Measurements from ENCODE around the gene NARS2. TPM values are rescaled to one million over a fixed set of nuclear protein-coding genes. Genes with fewer than 3 reads are reported as not detected.
"Not testable (repeated sequence)": the region's sequence is repeated elsewhere in the genome, so short reads cannot be mapped to it uniquely, and the experiment has no call there.

NARS2 gene
- polyA plus RNA-seq, 1 experiment = 18.4 TPM

- TF ChIP-seq, protein P1, sequence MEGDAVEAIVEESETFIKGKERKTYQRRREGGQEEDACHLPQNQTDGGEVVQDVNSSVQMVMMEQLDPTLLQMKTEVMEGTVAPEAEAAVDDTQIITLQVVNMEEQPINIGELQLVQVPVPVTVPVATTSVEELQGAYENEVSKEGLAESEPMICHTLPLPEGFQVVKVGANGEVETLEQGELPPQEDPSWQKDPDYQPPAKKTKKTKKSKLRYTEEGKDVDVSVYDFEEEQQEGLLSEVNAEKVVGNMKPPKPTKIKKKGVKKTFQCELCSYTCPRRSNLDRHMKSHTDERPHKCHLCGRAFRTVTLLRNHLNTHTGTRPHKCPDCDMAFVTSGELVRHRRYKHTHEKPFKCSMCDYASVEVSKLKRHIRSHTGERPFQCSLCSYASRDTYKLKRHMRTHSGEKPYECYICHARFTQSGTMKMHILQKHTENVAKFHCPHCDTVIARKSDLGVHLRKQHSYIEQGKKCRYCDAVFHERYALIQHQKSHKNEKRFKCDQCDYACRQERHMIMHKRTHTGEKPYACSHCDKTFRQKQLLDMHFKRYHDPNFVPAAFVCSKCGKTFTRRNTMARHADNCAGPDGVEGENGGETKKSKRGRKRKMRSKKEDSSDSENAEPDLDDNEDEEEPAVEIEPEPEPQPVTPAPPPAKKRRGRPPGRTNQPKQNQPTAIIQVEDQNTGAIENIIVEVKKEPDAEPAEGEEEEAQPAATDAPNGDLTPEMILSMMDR (IDR thresholded peaks at IDR 0.05; ENCODE audit: low read depth, low read length) = no peak
- Histone ChIP-seq H3K9me3 (ENCODE audit: control insufficient read depth, insufficient read depth, low read length) (no peaks in the 10 kb centered on the region), H3K27me3 (ENCODE audit: control insufficient read depth, insufficient read depth, low read length) (peaks cover 3% of the 10 kb centered on the region), H3K27ac (ENCODE audit: low read depth, low read length) (no peak overlapping the region), H3K4me3 (ENCODE audit: low read depth, low read length) (no peak overlapping the region)
- DNase-seq (ENCODE audit: low read depth, low spot score) = no peak
- POLR2A ChIA-PET = no interaction called here
- CTCF ChIA-PET = no interaction called here
Observed at GRCh38 chr11:78603792-78604191, 29.1 kb upstream of the NARS2 start.

DNA sequence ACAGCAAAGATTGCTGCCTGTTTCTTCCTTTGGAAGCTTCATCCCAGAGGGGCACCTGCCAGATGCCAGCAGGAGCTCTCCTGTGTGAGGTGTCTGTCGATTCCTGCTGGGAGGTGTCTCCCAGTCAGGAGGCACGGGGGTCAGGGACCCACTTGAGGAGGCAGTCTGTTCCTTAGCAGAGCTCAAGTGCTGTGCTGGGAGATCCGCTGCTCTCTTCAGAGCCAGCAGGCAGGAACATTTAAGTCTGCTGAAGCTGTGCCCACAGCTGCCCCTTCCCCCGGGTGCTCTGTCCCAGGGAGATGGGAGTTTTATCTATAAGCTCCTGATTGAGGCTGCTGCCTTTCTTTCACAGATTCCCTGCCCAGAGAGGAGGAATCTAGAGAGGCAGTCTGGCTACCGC, 28.1 kb upstream of the NARS2 start:
- H3K27me3 ChIP-seq (ENCODE audit: control insufficient read depth, insufficient read depth, low read length); H3K4me3 ChIP-seq (ENCODE audit: low read depth, low read length); POLR2A ChIA-PET; H3K27ac ChIP-seq (ENCODE audit: low read depth, low read length); DNase-seq (ENCODE audit: low read depth, low spot score); CTCF ChIA-PET; H3K9me3 ChIP-seq (ENCODE audit: control insufficient read depth, insufficient read depth, low read length): not testable (repeated sequence)

DNA sequence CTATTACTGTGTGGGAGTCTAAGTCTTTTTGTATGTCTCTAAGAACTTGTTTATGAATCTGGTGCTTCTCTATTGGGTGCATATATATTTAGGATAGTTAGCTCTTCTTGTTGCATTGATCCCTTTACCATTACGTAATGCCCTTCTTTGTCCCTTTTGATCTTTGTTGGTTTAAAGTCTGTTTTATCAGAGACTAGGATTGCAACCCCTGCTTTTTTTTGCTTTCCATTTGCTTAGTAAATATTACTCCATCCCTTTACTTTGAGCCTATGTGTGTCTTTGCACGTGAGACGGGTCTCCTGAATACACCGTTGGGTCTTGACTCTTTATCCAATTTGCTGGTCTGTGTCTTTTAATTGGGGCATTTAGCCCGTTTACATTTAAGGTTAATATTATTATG, 26.4 kb upstream of the NARS2 start:
- POLR2A ChIA-PET; CTCF ChIA-PET; H3K4me3 ChIP-seq (ENCODE audit: low read depth, low read length); DNase-seq (ENCODE audit: low read depth, low spot score); H3K9me3 ChIP-seq (ENCODE audit: control insufficient read depth, insufficient read depth, low read length); H3K27ac ChIP-seq (ENCODE audit: low read depth, low read length); H3K27me3 ChIP-seq (ENCODE audit: control insufficient read depth, insufficient read depth, low read length): not testable (repeated sequence)

- CTCF ChIA-PET; H3K9me3 ChIP-seq (ENCODE audit: control insufficient read depth, insufficient read depth, low read length); POLR2A ChIA-PET; H3K27ac ChIP-seq (ENCODE audit: low read depth, low read length); DNase-seq (ENCODE audit: low read depth, low spot score); H3K27me3 ChIP-seq (ENCODE audit: control insufficient read depth, insufficient read depth, low read length); H3K4me3 ChIP-seq (ENCODE audit: low read depth, low read length): not testable (repeated sequence)
Observed at GRCh38 chr11:78597579-78597978, 22.9 kb upstream of the NARS2 start.

DNA sequence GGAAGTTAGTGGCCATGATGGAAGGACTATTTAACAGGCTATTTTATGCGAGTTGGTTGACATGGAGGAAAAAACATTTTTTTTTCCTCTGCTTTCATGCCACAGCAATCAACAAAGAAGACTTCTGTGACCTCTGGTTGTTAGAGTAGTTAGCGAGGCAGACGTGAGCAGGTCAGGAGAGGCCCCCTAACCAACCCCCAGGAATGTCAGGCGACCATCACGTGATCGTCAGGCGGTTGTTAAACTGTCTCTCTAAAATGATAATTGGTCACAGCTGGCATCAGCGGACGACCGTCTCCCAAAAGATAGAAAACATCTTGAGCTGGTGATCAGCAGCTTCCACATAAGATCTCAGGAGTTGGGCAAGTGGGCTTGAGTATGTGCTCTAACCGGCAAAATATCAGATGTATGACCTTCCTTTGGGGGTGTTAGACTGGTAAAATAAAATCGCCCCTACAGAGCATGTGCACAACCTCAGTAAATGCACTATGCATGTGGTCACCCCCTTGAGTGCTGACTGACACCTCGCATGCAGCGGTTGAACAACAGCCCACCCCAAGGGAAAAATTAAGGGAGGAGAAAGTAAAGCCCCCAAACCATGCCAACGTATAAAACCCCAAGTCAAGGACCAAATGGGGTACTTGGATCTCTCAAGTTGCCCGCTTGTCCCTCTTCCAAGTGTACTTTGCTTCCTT, 20.9 kb upstream of the NARS2 start:
- Histone ChIP-seq H3K9me3 (ENCODE audit: control insufficient read depth, insufficient read depth, low read length) (no peaks in the 10 kb centered on the region), H3K27ac (ENCODE audit: low read depth, low read length) (no peak overlapping the region), H3K4me3 (ENCODE audit: low read depth, low read length) (no peak overlapping the region), H3K27me3 (ENCODE audit: control insufficient read depth, insufficient read depth, low read length) (no peaks in the 10 kb centered on the region)
- CTCF ChIA-PET = interaction anchor here (0.6 to 1.7 kb wide), 2 partner anchors 9 to 68 kb away, joined by 3 to 8 read pairs; no protein-coding TSS in a partner anchor
- POLR2A ChIA-PET = interaction anchor here (0.7 kb wide), 1 partner anchor 219 kb away, joined by 3 read pairs; no protein-coding TSS in a partner anchor
- DNase-seq (ENCODE audit: low read depth, low spot score) = peak; percentile 15
- TF ChIP-seq, protein P1 (IDR thresholded peaks at IDR 0.05; ENCODE audit: low read depth, low read length) = no peak

- Histone ChIP-seq H3K9me3 (ENCODE audit: control insufficient read depth, insufficient read depth, low read length) (no peaks in the 10 kb centered on the region), H3K27ac (ENCODE audit: low read depth, low read length) (no peak overlapping the region), H3K27me3 (ENCODE audit: control insufficient read depth, insufficient read depth, low read length) (no peaks in the 10 kb centered on the region), H3K4me3 (ENCODE audit: low read depth, low read length) (no peak overlapping the region)
- CTCF ChIA-PET = interaction anchor here (0.9 to 1.3 kb wide), 2 partner anchors 10 to 505 kb away, joined by 3 to 5 read pairs; no protein-coding TSS in a partner anchor
- no peak for DNase-seq (ENCODE audit: low read depth, low spot score)
- TF ChIP-seq, protein P1 (IDR thresholded peaks at IDR 0.05; ENCODE audit: low read depth, low read length) = no peak
- POLR2A ChIA-PET = no interaction called here
Observed at GRCh38 chr11:78594814-78595213, 20.1 kb upstream of the NARS2 start.

Measured in AG04450 (cell line).